CD4-positive, alpha-beta T cell treated with Interleukin-12 subunit alpha and Interleukin-12 subunit beta, for 1 hour (primary cell): Measurements from ENCODE around the gene LEKR1.
"Not testable (repeated sequence)": the region's sequence is repeated elsewhere in the genome, so short reads cannot be mapped to it uniquely, and the experiment has no call there.

Source experiments
- DNase-seq: peaks from one replicate; pipeline ENCODE4 v3.0.0-alpha.2; 2020

LEKR1 gene

GRCh38 chr3:156808025-156808424, 18.1 kb upstream of the LEKR1 start:
- no peak for DNase-seq

- DNase-seq, result no peak
Measured at GRCh38 chr3:156811089-156811862, 14.9 kb upstream of the LEKR1 start.

GRCh38 chr3:156812521-156813335, 13.4 kb upstream of the LEKR1 start:
- DNase-seq, result no peak

GRCh38 chr3:156814295-156814694, 11.9 kb upstream of the LEKR1 start:
- no peak for DNase-seq

- peak; percentile 27 for DNase-seq
Measured at GRCh38 chr3:156816091-156816793, 9.9 kb upstream of the LEKR1 start.

- DNase-seq, result peak; percentile 82
Measured at GRCh38 chr3:156816794-156817645, 9.1 kb upstream of the LEKR1 start.

- DNase-seq, result peak; percentile 27
Measured at GRCh38 chr3:156817646-156818272, 8.4 kb upstream of the LEKR1 start.

GRCh38 chr3:156818273-156818651, 7.9 kb upstream of the LEKR1 start:
- no peak for DNase-seq

- DNase-seq, result no peak
Measured at GRCh38 chr3:156818890-156819289, 7.3 kb upstream of the LEKR1 start.

GRCh38 chr3:156819842-156820691, 6.1 kb upstream of the LEKR1 start:
- DNase-seq, result no peak

GRCh38 chr3:156820692-156821080, 5.5 kb upstream of the LEKR1 start:
- DNase-seq, result no peak

GRCh38 chr3:156822626-156823260, 3.4 kb upstream of the LEKR1 start:
- not testable (repeated sequence) for DNase-seq

GRCh38 chr3:156825795-156826143, 384 bp upstream of the LEKR1 start:
- no peak for DNase-seq

GRCh38 chr3:156826896-156827882, 1.0 kb downstream of the LEKR1 start:
- DNase-seq, result peak; percentile 42

GRCh38 chr3:156831006-156831405, 4.9 kb downstream of the LEKR1 start:
- DNase-seq, result no peak

GRCh38 chr3:156834435-156834834, 8.3 kb downstream of the LEKR1 start:
- no peak for DNase-seq

GRCh38 chr3:156834962-156835535, 8.9 kb downstream of the LEKR1 start:
- DNase-seq, result no peak

- DNase-seq, result no peak
Measured at GRCh38 chr3:156836701-156837100, 10.5 kb downstream of the LEKR1 start.

- DNase-seq, result no peak
Measured at GRCh38 chr3:156837115-156837514, 11.0 kb downstream of the LEKR1 start.
